HepG2 (cell line): ENCODE measurements around the gene PMIS2. TPM values are rescaled to one million over a fixed set of nuclear protein-coding genes. Genes with fewer than 3 reads are reported as not detected.

ENCODE experiments used
- ATAC-seq: fragments of 200-7000 bp; cut with Tn5 transposase; 3 replicates; pipeline ENCODE4 v1.9.1; 2020; ENCODE audit warnings: mild to moderate bottlenecking, moderate library complexity
- BruUV-seq: library from RNA; stranded (reverse); fragments of 400-500 nt; replicated peaks from 2 replicates; lab custom pipeline; 2021; lab: Mats Ljungman, UMichigan
- CTCF ChIA-PET: fragments of 300-600 bp; formaldehyde crosslinking; extraction: SDS; loops from one replicate; lab custom pipeline; 2021; ENCODE audit warnings: low total read pairs, inconsistent platforms, low intra/inter-chr PET ratio; lab: Yijun Ruan, JAX
- POLR2A ChIA-PET: fragments of 350-600 bp; sonication (Branson Sonifier 250); formaldehyde crosslinking; loops from one replicate; lab custom pipeline; 2020; ENCODE audit warnings: antibody characterized with exemption, inconsistent platforms; lab: Yijun Ruan, JAX
- DNase-seq: peaks from one replicate; pipeline ENCODE4 v3.0.0-alpha.2; 2015; ENCODE audit warnings: low spot score
- FAIRE-seq: peaks from 3 replicates; lab custom pipeline; 2011; peaks lifted over from hg19 to GRCh38; lab: Jason Lieb, UNC
- H2AFZ ChIP-seq: one replicate; pipeline ENCODE4 v1.6.1; 2011; ENCODE audit warnings: low read length, inconsistent platforms
- H3K27ac ChIP-seq: fragments of 300-600 bp; 3 replicates; pipeline ENCODE4 v1.8.0; 2011; ENCODE audit warnings: mixed run types, mild to moderate bottlenecking, mixed read lengths, low read length, inconsistent platforms; ENCODE audit not compliant: insufficient read depth; ENCODE audit errors: extremely low read length
- H3K27me3 ChIP-seq, 2 experiments: fragments of 200-600 bp in 1 of 2; 2 replicates in 1 of 2; 3 replicates in 1 of 2; pipeline versions ENCODE4 v1.6.0 to v1.8.0; 2011; ENCODE audit warnings: low read length in 2 of 2, mild to moderate bottlenecking in 2 of 2, moderate library complexity in 2 of 2, inconsistent platforms in 1 of 2; ENCODE audit not compliant: insufficient read depth in 2 of 2, control insufficient read depth in 1 of 2
- H3K36me3 ChIP-seq, 2 experiments: fragments of 200-600 bp in 1 of 2; replicated peaks in 1 of 2; 2 replicates in 1 of 2; 3 replicates in 1 of 2; pipeline versions ENCODE4 v1.5.1 to v1.8.0; 2011; ENCODE audit warnings: low read length in 2 of 2, inconsistent platforms in 1 of 2; ENCODE audit not compliant: insufficient read depth in 2 of 2, control insufficient read depth in 1 of 2
- H3K4me1 ChIP-seq: 2 replicates; pipeline ENCODE4 v1.5.1; 2012; ENCODE audit warnings: low read length, inconsistent platforms; ENCODE audit not compliant: insufficient read depth
- H3K4me2 ChIP-seq: 2 replicates; pipeline ENCODE4 v1.6.0; 2011; ENCODE audit warnings: low read depth, low read length, inconsistent platforms
- H3K4me3 ChIP-seq, 3 experiments: fragments of 200-600 bp in 1 of 3; sonication (generic), shearing (Covaris generic) in 1 of 3; replicated peaks in 1 of 3; 2 replicates each; pipeline ENCODE4 v1.5.1; 2011 to 2016; ENCODE audit warnings: low read length in 3 of 3, inconsistent platforms in 2 of 3, low read depth in 2 of 3, mild to moderate bottlenecking in 2 of 3, control low read depth in 1 of 3, mixed read lengths in 1 of 3; ENCODE audit not compliant: insufficient read depth in 1 of 3
- H3K79me2 ChIP-seq: one replicate; pipeline ENCODE4 v1.6.1; 2011; ENCODE audit warnings: low read length, inconsistent platforms; ENCODE audit not compliant: insufficient read depth
- H3K9ac ChIP-seq: 2 replicates; pipeline ENCODE4 v1.6.0; 2011; ENCODE audit warnings: mild to moderate bottlenecking, low read depth, low read length, inconsistent platforms; ENCODE audit not compliant: insufficient read depth
- H3K9me3 ChIP-seq: 2 replicates; pipeline ENCODE4 v1.5.1; 2012; ENCODE audit warnings: mild to moderate bottlenecking, low read length
- H4K20me1 ChIP-seq: 2 replicates; pipeline ENCODE4 v1.6.0; 2011; ENCODE audit warnings: inconsistent platforms, mild to moderate bottlenecking, low read length, moderate library complexity; ENCODE audit not compliant: insufficient read depth
- ASH2L ChIP-seq: fragments of 300-600, 200-600 bp; sonication (generic); IDR thresholded peaks from 2 replicates; pipeline ENCODE4 v1.7.0; 2017; ENCODE audit warnings: low read depth, mild to moderate bottlenecking, moderate library complexity, mixed read lengths, low read length; ENCODE audit not compliant: insufficient read length
- ATF4 ChIP-seq, 2 experiments: fragments of 450-650 bp in 1 of 2; sonication (generic) in 1 of 2; formaldehyde crosslinking; IDR thresholded peaks; 2 replicates each; pipeline versions ENCODE4 v1.5.0 to v1.8.0; 2020 to 2022; ENCODE audit warnings: mild to moderate bottlenecking in 1 of 2, missing genetic modification reagents in 1 of 2
- CBX5 ChIP-seq: sonication (generic); formaldehyde crosslinking; IDR thresholded peaks from 2 replicates; pipeline ENCODE4 v1.4.0; 2020; ENCODE audit warnings: missing genetic modification reagents, borderline replicate concordance
- NR2F6 ChIP-seq, 2 experiments: IDR thresholded peaks; 2 replicates each; pipeline ENCODE4 v1.6.1; 2016; ENCODE audit warnings: antibody characterized with exemption in 1 of 2, mild to moderate bottlenecking in 1 of 2
- SOX13 ChIP-seq, 3 experiments: fragments of 450-650 bp in 1 of 3; sonication (generic) in 1 of 3; formaldehyde crosslinking in 1 of 3; IDR thresholded peaks in 2 of 3; conservative IDR thresholded peaks in 1 of 3; 2 replicates each; pipeline versions ENCODE4 v1.5.0 to v1.6.1; 2016 to 2020; ENCODE audit warnings: antibody characterized with exemption in 1 of 3, mild to moderate bottlenecking in 1 of 3, missing compliant biosample characterization in 1 of 3, missing genetic modification reagents in 1 of 3, moderate library complexity in 1 of 3
- SUZ12 ChIP-seq: fragments of 150-350 bp; IDR thresholded peaks from 2 replicates; pipeline ENCODE4 v1.6.1; 2014; ENCODE audit warnings: low read depth, low read length
- THAP11 ChIP-seq: IDR thresholded peaks from 2 replicates; pipeline ENCODE4 v1.6.1; 2016; ENCODE audit warnings: missing biosample characterization, missing genetic modification reagents
- ZNF432 ChIP-seq: sonication (generic); formaldehyde crosslinking; IDR thresholded peaks from 2 replicates; pipeline ENCODE4 v1.5.0; 2020; ENCODE audit warnings: missing genetic modification reagents, mild to moderate bottlenecking, borderline replicate concordance
- ZSCAN30 ChIP-seq: sonication (generic); formaldehyde crosslinking; IDR thresholded peaks from 2 replicates; pipeline ENCODE4 v1.5.0; 2020; ENCODE audit warnings: mild to moderate bottlenecking, missing genetic modification reagents
- whole genome bisulfite sequencing: methylation state at CpG from one replicate; pipeline ENCODE4 v1.1.6; 2017; ENCODE audit warnings: low lambda C conversion rate; 5-methylcytosine and 5-hydroxymethylcytosine counted together
- in situ Hi-C: cut with HindIII; loops from 2 replicates; pipeline ENCODE4 v1.10.0; 2017; ENCODE audit warnings: low pct_unique_long_range_greater_than_20kb; ENCODE audit not compliant: extremely low pct_ligation_motif_present
- intact Hi-C: fragments of 100-400 bp; cut with micrococcal nuclease; formaldehyde crosslinking; loops from one replicate; pipeline ENCODE4 v1.10.0; 2022; ENCODE audit not compliant: unreplicated experiment
- polyA plus RNA-seq, 8 experiments: library from polyadenylated mRNA; depleted of rRNA in 3 of 8; stranded (reverse) in 7 of 8; unstranded in 1 of 8; fragments of >200 nt; fragmentation: Illumina TruSeq in 4 of 8; extraction: Trizol in 4 of 8; gene quantifications; 2 replicates each; pipeline versions ENCODE4 v1.2.1 to v1.2.3, GENCODE V29; 2011 to 2016; ENCODE audit warnings: low read depth in 4 of 8, missing spikeins in 1 of 8, mixed read lengths in 1 of 8; ENCODE audit not compliant: insufficient read depth in 1 of 8
- total RNA-seq, 5 experiments: library from RNA; depleted of rRNA; stranded (reverse); fragments of >200 nt; fragmentation: Illumina TruSeq; extraction: Trizol; gene quantifications; 2 replicates each; pipeline ENCODE4 v1.2.3, GENCODE V29; 2016; ENCODE audit warnings: low read depth in 1 of 5
- TF ChIP-seq, protein P1 (sequence below): IDR thresholded peaks from 2 replicates; pipeline ENCODE4 v1.6.1; 2016; ENCODE audit warnings: missing compliant biosample characterization, missing genetic modification reagents, borderline replicate concordance
- TF ChIP-seq, protein P2 (sequence below): sonication (generic); formaldehyde crosslinking; IDR thresholded peaks from 2 replicates; pipeline ENCODE4 v1.8.0; 2022; ENCODE audit warnings: mild to moderate bottlenecking, missing genetic modification reagents

The PMIS2 gene
- total and polyA plus RNA-seq, 2 of the 13 experiments (the other 11 are each of a cell fraction or from before 2014, with no cell fraction given), result not detected

- Histone ChIP-seq H3K9ac (no peak overlapping the region), H3K4me2 (no peak overlapping the region), H4K20me1 (no peaks in the 10 kb centered on the region), H3K79me2 (no peaks in the 10 kb centered on the region), H3K9me3 (no peaks in the 10 kb centered on the region), H3K4me3 (no peak overlapping the region), H3K4me1 (peaks cover 48% of the 10 kb centered on the region), H3K27me3 (peaks cover 1 to 29% of the 10 kb centered on the region in 2 experiments; a peak in 2 of 5 replicates), H3K36me3 (no peaks in the 10 kb centered on the region), H2AFZ (no peak overlapping the region), H3K27ac (no peak overlapping the region)
- ATAC-seq (no peak), DNase-seq (no peak), FAIRE-seq (no peak)
- in situ Hi-C loops (no loop called here), intact Hi-C loops (loop anchor here (10.0 kb wide), 2 partner anchors 61 to 91 kb away; partner anchors contain the start of genes COX6B1, ETV2 and HAUS5)
- no TSS peak for BruUV-seq
- ChIA-PET CTCF (no interaction called here), POLR2A (no interaction called here)
- TF ChIP-seq, protein P1, sequence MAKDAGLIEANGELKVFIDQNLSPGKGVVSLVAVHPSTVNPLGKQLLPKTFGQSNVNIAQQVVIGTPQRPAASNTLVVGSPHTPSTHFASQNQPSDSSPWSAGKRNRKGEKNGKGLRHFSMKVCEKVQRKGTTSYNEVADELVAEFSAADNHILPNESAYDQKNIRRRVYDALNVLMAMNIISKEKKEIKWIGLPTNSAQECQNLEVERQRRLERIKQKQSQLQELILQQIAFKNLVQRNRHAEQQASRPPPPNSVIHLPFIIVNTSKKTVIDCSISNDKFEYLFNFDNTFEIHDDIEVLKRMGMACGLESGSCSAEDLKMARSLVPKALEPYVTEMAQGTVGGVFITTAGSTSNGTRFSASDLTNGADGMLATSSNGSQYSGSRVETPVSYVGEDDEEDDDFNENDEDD (CRISPR knock-in tag), result no peak
- TF ChIP-seq ASH2L, result no peak
- 23% methylated on average over 5 of the region's 5 CpGs for WGBS
These were observed 31.9 kb upstream of the PMIS2 start for GRCh38 chr19:35554076-35554475.

GRCh38 chr19:35555301-35556005, 30.5 kb upstream of the PMIS2 start:
- 30% methylated on average over 7 of the region's 30 CpGs for WGBS
- no TSS peak for BruUV-seq
- in situ Hi-C loops, result loop anchor here (5.0 kb wide), 1 partner anchor 37 kb away; no protein-coding TSS in a partner anchor
- TF ChIP-seq ZSCAN30 (CRISPR knock-in tag) (no peak), NR2F6 (IDR thresholded peaks at IDR 0.05) (no peak), NR2F6 (CRISPR knock-in tag; IDR thresholded peaks at IDR 0.05) (no peak), SUZ12 (no peak), ZNF432 (no peak), THAP11 (CRISPR knock-in tag) (peak; percentile 52; the same call in 1 of the 2 replicates), SOX13 (IDR thresholded peaks at IDR 0.05) (no peak), SOX13 (CRISPR knock-in tag; conservative IDR thresholded peaks at IDR 0.05 in 1 of 2, IDR thresholded peaks at IDR 0.05 in 1 of 2) (0 out of 4 replicates have a peak, but pooled peaks of 1 of the 2 experiments have one; percentile 19), ATF4 (CRISPR knock-in tag; IDR thresholded peaks at IDR 0.05) (0 out of 4 replicates have a peak, but pooled peaks of 1 of the 2 experiments have one; percentile 18), CBX5 (0 out of 2 replicates have a peak, but pooled peaks have one; percentile 38)
- TF ChIP-seq, protein P2, sequence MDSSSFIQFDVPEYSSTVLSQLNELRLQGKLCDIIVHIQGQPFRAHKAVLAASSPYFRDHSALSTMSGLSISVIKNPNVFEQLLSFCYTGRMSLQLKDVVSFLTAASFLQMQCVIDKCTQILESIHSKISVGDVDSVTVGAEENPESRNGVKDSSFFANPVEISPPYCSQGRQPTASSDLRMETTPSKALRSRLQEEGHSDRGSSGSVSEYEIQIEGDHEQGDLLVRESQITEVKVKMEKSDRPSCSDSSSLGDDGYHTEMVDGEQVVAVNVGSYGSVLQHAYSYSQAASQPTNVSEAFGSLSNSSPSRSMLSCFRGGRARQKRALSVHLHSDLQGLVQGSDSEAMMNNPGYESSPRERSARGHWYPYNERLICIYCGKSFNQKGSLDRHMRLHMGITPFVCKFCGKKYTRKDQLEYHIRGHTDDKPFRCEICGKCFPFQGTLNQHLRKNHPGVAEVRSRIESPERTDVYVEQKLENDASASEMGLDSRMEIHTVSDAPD, result no peak

More at GRCh38 chr19:35555301-35556005, 30.5 kb upstream of the PMIS2 start:
- H3K79me2 ChIP-seq, result no peaks in the 10 kb centered on the region
- H3K9me3 ChIP-seq, result no peaks in the 10 kb centered on the region
- DNase-seq (peak; percentile 56), ATAC-seq (peak; percentile 62), FAIRE-seq (peak; percentile 87)
- no peaks in the 10 kb centered on the region for H3K36me3 ChIP-seq
- H3K4me3 ChIP-seq, result no peak overlapping the region
- H3K4me1 ChIP-seq, result peaks cover 37% of the 10 kb centered on the region
- peaks cover 1 to 37% of the 10 kb centered on the region in 2 experiments; a peak in 3 of 5 replicates for H3K27me3 ChIP-seq
- no peak overlapping the region for H3K9ac ChIP-seq
- H3K4me2 ChIP-seq, result no peak overlapping the region
- POLR2A ChIA-PET, result no interaction called here
- H2AFZ ChIP-seq, result no peak overlapping the region
- intact Hi-C loops, result loop anchor here (5.0 to 10.0 kb wide), 3 partner anchors 37 to 89 kb away; partner anchors contain the start of genes COX6B1, ETV2 and HAUS5
- H4K20me1 ChIP-seq, result no peaks in the 10 kb centered on the region
- CTCF ChIA-PET, result interaction anchor here (0.9 to 2.1 kb wide), 5 partner anchors 37 to 161 kb away, joined by 3 to 10 read pairs (median 5); partner anchors contain the start of gene KMT2B
- no peak overlapping the region for H3K27ac ChIP-seq
